HG03060 (cell line): ENCODE results near the gene SRXN1.
"Not testable (repeated sequence)": the region's sequence is repeated elsewhere in the genome, so short reads cannot be mapped to it uniquely, and the experiment has no call there.

Experiments used
- ATAC-seq: cut with Tn5 transposase; IDR thresholded peaks from one replicate; pipeline ENCODE4 v1.9.1; 2021; ENCODE audit warnings: low read depth, moderate number of reproducible peaks; ENCODE audit not compliant: unreplicated experiment

The SRXN1 gene

DNA sequence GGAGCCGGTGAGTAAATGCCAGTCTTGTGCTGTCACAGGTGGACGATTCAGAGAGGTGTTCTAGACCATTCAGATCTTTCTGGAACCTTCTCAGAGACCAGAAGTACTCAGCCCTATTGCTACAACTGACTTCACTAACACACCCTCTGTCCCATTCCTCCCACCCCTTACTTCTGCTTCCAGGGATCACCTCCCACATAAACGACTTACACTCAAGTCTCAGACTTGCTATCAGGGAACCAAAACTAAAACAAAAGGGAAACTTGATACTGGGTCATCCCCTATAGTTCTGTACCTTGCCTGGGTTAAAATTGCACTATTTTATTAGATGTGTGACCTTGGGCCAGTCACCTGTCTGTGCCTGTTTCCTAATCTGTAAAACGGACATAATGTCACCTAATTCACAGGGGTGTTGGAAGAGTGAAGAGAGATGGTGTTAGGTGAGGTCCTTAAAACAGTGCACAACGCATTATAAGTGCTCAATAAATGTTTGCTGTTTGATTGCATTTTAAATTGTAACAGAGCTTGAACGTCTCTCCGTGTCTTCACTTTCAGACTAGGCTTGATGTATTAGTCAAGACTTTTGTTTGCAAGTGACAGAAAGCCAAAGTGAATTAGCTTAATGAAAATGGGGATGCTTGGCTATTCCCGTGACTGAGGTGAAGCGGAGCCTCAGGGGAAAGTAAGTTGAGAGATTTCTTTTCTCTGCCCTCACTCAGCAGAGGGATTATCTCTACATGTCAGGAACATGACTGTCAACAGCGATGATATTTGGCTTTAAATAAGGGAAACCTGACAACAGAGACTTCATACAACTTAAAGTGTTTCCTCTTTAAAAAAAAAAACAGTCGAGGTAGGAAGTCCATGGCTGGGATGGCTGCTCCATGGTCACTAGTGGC is 3.0 kb upstream of the SRXN1 start:
- ATAC-seq: no peak

DNA sequence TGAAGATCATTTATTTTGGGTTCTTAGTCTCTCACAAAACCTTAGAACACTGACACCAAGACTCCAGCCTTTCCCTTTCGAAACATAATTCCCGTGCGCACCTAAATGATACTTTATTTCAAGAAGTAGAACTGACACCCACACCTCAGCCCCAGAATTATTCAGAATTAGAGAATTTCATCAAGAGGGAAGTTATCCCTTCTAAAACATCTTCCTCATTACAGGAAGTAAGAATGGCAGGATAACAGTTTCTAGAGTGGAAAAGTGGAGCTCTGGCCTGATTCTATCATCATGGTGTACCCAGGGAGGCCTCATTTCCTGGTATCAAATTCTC is 1.4 kb upstream of the SRXN1 start:
- ATAC-seq: no peak

- no peak for ATAC-seq
Measured at GRCh38 chr20:653590-654416, 803 bp upstream of the SRXN1 start.

- ATAC-seq: no peak
Measured at GRCh38 chr20:652615-653109, 338 bp downstream of the SRXN1 start.

DNA sequence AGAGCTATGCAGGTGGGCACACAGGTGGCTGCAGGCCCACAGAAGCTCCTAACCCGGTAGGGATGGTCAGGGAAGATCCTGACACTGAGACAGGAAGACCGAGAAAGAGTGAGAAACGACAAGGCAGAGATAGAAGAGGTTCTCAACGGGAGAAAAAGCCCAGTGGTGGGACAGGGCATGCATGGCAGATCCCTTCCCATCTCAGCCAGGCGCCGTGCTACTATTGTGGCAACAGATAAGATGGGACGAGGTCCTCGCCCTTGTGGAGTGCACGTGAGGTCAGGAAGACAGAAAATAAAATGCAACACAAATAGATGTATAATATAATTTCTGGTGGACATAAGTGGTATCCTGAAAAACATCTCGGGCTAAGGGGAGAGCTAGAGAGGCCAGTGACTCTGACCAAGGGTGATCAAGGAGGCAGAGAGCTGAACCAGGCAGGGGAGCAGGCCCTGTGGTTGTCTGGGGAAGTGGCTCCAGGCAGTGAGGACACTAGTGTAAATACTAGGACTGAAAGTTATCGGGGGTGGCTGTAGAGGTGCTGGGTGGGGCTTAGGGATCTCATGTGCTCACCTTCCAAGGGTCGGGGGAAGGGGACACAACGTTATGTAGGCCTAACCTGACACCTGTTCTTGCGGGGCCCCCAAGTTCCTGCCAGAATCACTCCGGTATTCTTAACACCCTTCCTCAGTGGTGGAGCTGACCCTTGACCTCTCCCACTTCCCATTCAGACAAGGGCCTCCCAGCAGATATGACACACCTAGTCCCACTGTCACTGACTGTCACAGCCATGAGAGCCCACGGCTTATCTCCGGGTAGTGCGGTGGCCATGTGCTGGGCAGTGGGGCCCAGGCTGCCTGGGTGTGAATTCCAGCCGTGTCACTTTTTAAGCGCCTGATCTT is 1.0 kb downstream of the SRXN1 start:
- no peak for ATAC-seq

- ATAC-seq: no peak
Measured at GRCh38 chr20:650954-651353, 2.0 kb downstream of the SRXN1 start.

GRCh38 chr20:650281-650680 is 2.7 kb downstream of the SRXN1 start:
- ATAC-seq: no peak

GRCh38 chr20:647479-648019 is 5.5 kb downstream of the SRXN1 start:
- no peak for ATAC-seq

DNA sequence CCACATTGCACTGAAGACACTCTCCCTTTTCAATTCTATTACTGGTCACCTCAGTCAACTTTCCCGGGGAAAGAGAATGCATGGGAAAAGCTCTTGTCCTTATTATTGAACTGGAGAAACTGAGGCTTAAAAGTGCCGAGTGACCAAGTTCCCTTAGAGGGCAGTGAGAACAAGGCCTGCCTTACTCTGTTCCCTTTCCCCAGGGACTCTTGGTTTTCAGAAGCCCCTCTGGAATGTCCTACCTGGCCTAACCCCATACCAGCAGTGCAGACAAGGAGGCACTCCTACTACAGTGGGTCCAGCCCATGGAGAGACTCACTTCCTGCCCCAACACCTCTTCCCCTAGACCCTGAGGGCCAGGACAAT is 6.1 kb downstream of the SRXN1 start:
- ATAC-seq: no peak

GRCh38 chr20:646107-646867 is 6.7 kb downstream of the SRXN1 start:
- no peak for ATAC-seq

- ATAC-seq: no peak
Measured at GRCh38 chr20:645318-646106, 7.5 kb downstream of the SRXN1 start.

GRCh38 chr20:644692-645317 is 8.2 kb downstream of the SRXN1 start:
- ATAC-seq: no peak

GRCh38 chr20:642398-643174 is 10.4 kb downstream of the SRXN1 start:
- no peak for ATAC-seq

DNA sequence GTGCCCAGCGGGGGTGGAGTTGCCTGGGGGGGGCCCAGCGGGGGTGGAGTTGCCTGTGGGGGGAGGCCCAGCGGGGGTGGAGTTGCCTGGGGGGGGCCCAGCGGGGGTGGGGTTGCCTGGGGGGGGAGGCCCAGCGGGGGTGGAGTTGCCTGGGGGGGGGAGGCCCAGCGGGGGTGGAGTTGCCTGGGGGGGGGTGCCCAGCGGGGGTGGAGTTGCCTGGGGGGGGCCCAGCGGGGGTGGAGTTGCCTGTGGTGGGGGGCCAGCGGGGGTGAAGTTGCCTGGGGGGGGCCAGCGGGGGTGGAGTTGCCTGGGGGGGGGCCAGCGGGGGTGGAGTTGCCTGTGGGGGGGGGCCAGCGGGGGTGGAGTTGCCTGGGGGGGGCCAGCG is 11.0 kb downstream of the SRXN1 start:
- not testable (repeated sequence) for ATAC-seq

GRCh38 chr20:641516-641875 is 11.5 kb downstream of the SRXN1 start:
- ATAC-seq: no peak

DNA sequence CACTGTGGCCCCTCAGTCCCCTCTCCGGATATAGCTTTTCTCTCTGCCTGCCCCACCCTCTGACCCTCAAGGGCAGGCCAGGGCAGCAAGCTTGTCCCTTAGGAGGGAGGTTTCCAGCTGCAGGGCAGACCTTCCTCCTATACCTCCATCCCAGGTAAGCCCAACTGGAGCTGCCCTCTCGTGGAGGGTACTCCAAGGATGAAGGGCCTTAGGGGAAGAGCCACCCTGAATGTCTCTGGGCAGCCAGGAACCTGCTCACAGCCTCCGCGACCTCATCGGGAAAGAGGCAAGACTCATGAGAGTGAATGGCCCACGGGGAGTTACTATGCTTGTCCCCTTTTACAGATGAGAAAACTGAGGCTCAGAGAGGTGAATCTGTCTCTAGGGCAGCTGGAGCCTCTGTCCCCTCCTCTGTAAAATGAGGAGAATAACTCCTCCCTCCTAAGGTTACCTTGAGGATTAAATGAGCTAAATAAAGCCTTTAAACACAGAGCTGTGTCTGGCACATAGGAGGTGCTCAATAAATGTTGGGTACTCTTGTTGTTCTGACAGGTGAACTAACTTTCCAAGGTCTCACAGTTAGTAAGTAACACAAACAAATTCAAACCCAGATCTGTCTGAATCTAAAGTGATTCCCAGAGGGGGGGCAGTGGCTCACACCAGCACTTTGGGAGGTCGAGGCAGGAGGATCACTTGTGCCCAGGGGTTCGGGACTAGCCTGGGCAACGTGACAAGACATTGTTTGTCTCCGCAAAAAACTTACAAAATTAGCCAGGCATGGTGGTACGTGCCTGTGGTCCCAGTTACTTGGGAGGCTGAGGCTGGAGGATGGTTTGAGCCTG is 12.1 kb downstream of the SRXN1 start:
- no peak for ATAC-seq

DNA sequence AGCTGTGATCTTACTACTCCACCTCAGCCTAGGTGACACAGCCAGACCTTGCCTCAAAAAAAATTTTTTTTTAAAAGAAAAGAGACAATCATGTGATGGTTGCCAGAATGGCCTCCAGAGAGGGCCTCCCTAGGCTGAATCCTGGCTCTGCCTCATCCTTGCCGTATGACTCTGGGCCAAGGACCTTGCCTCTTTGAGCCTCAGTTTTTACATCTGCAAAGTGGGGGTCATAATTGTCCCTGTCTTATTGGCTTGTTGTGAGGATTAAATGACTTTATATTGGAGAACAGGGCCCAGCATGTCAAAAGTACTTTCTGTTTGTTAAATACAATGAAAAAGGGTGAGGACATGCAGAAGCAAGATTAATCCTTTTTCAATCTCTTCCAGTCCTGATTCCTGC is 14.4 kb downstream of the SRXN1 start:
- ATAC-seq: no peak
